ENCODE data around the gene DYNLT1.

GRCh38 chr6:158619922-158620801, 24.4 kb downstream of the DYNLT1 start:
- no peak for TF ChIP-seq NR2F6 (IDR thresholded peaks at IDR 0.05)
- no peak for TF ChIP-seq NR2F6 (CRISPR knock-in tag; IDR thresholded peaks at IDR 0.05)
- TF ChIP-seq CTCF (CRISPR knock-in tag; IDR thresholded peaks at IDR 0.05): no peak
- TF ChIP-seq ZNF616 (CRISPR knock-in tag; IDR thresholded peaks at IDR 0.05; ENCODE audit: low read depth): no peak
- TF ChIP-seq CC2D1A (CRISPR knock-in tag; IDR thresholded peaks at IDR 0.05): no peak
- no peak for TF ChIP-seq NR3C1 (CRISPR knock-in tag; IDR thresholded peaks at IDR 0.05)
- TF ChIP-seq ZNF891 (CRISPR knock-in tag; IDR thresholded peaks at IDR 0.05): no peak
- TF ChIP-seq ZFP37 (CRISPR knock-in tag; IDR thresholded peaks at IDR 0.05; ENCODE audit: borderline replicate concordance): no peak
- TF ChIP-seq DMTF1 (CRISPR knock-in tag; IDR thresholded peaks at IDR 0.05): no peak
- TF ChIP-seq ESRRA (CRISPR knock-in tag; IDR thresholded peaks at IDR 0.05; ENCODE audit: low read depth): no peak
- TF ChIP-seq SP4 (CRISPR knock-in tag; IDR thresholded peaks at IDR 0.05): no peak
- TF ChIP-seq CENPBD1 (CRISPR knock-in tag; IDR thresholded peaks at IDR 0.05; ENCODE audit: borderline replicate concordance, low read depth): no peak
- no peak for TF ChIP-seq POLR2AphosphoS5 (IDR thresholded peaks at IDR 0.05; ENCODE audit: low read depth, low read length)
- TF ChIP-seq NR2C2 (CRISPR knock-in tag; IDR thresholded peaks at IDR 0.05; ENCODE audit: borderline replicate concordance): no peak
- no peak for TF ChIP-seq NFYC (CRISPR knock-in tag; IDR thresholded peaks at IDR 0.05)
